Activated T-cell treated with anti-CD3 and anti-CD28 coated beads for 48 hours (primary cell): ENCODE data around the gene EIF4G3.
"Not testable (repeated sequence)": the region's sequence is repeated elsewhere in the genome, so short reads cannot be mapped to it uniquely, and the experiment has no call there.

ENCODE experiments used
- DNase-seq: peaks from one replicate; pipeline ENCODE4 v3.0.0-alpha.2; 2020; ENCODE audit warnings: low read depth

Gene EIF4G3

GRCh38 chr1:21188235-21188634 is 11.5 kb upstream of the EIF4G3 start:
- DNase-seq: no peak

- DNase-seq: no peak
Measured at GRCh38 chr1:21185221-21185731, 8.6 kb upstream of the EIF4G3 start.

GRCh38 chr1:21184276-21184675 is 7.6 kb upstream of the EIF4G3 start:
- no peak for DNase-seq

GRCh38 chr1:21182181-21182731 is 5.6 kb upstream of the EIF4G3 start:
- DNase-seq: no peak

GRCh38 chr1:21178271-21178670 is 1.6 kb upstream of the EIF4G3 start:
- not testable (repeated sequence) for DNase-seq

- DNase-seq: peak; percentile 34
Measured at GRCh38 chr1:21175670-21176581, 771 bp downstream of the EIF4G3 start.

- DNase-seq: no peak
Measured at GRCh38 chr1:21175324-21175669, 1.4 kb downstream of the EIF4G3 start.

GRCh38 chr1:21174654-21175323 is 1.9 kb downstream of the EIF4G3 start:
- no peak for DNase-seq

- DNase-seq: no peak
Measured at GRCh38 chr1:21174230-21174629, 2.5 kb downstream of the EIF4G3 start.

GRCh38 chr1:21173096-21173495 is 3.6 kb downstream of the EIF4G3 start:
- not testable (repeated sequence) for DNase-seq

- not testable (repeated sequence) for DNase-seq
Measured at GRCh38 chr1:21170837-21171236, 5.9 kb downstream of the EIF4G3 start.

- DNase-seq: no peak
Measured at GRCh38 chr1:21168444-21168843, 8.3 kb downstream of the EIF4G3 start.

- DNase-seq: no peak
Measured at GRCh38 chr1:21165646-21166045, 11.1 kb downstream of the EIF4G3 start.

- DNase-seq: no peak
Measured at GRCh38 chr1:21165076-21165475, 11.6 kb downstream of the EIF4G3 start.

GRCh38 chr1:21164266-21164665 is 12.4 kb downstream of the EIF4G3 start:
- DNase-seq: no peak

GRCh38 chr1:21162740-21163464 is 13.8 kb downstream of the EIF4G3 start:
- DNase-seq: no peak

- no peak for DNase-seq
Measured at GRCh38 chr1:21161842-21162241, 14.9 kb downstream of the EIF4G3 start.

GRCh38 chr1:21160263-21160796 is 16.4 kb downstream of the EIF4G3 start:
- no peak for DNase-seq

- DNase-seq: no peak
Measured at GRCh38 chr1:21157868-21158267, 18.8 kb downstream of the EIF4G3 start.

GRCh38 chr1:21157054-21157453 is 19.6 kb downstream of the EIF4G3 start:
- DNase-seq: no peak

- DNase-seq: no peak
Measured at GRCh38 chr1:21156019-21156418, 20.7 kb downstream of the EIF4G3 start.

- DNase-seq: no peak
Measured at GRCh38 chr1:21154717-21155116, 22.0 kb downstream of the EIF4G3 start.
